WI38 (cell line): ENCODE measurements around the gene MYOM1.
"Not testable (repeated sequence)": the region's sequence is repeated elsewhere in the genome, so short reads cannot be mapped to it uniquely, and the experiment has no call there.

Source experiments
- H3K4me3 ChIP-seq: 2 replicates; pipeline ENCODE4 v1.5.1; 2011; ENCODE audit warnings: low read depth, mild to moderate bottlenecking, control low read depth, low read length
- CTCF ChIP-seq: IDR thresholded peaks from 2 replicates; pipeline ENCODE4 v1.5.1; 2012; ENCODE audit warnings: low read depth, mild to moderate bottlenecking, control low read depth, low read length

The MYOM1 gene

GRCh38 chr18:3209859-3210569, 9.8 kb downstream of the MYOM1 start:
- no peak for TF ChIP-seq CTCF
- H3K4me3 ChIP-seq: no peak overlapping the region

GRCh38 chr18:3207565-3207964, 12.2 kb downstream of the MYOM1 start:
- no peak overlapping the region for H3K4me3 ChIP-seq
- TF ChIP-seq CTCF: no peak

GRCh38 chr18:3205239-3205638, 14.5 kb downstream of the MYOM1 start:
- H3K4me3 ChIP-seq: no peak overlapping the region
- TF ChIP-seq CTCF: no peak

GRCh38 chr18:3199942-3200645, 19.7 kb downstream of the MYOM1 start:
- no peak overlapping the region for H3K4me3 ChIP-seq
- no peak for TF ChIP-seq CTCF

- H3K4me3 ChIP-seq: not testable (repeated sequence)
Observed at GRCh38 chr18:3198260-3198860, 21.4 kb downstream of the MYOM1 start.

GRCh38 chr18:3194947-3195612, 24.7 kb downstream of the MYOM1 start:
- TF ChIP-seq CTCF: no peak
- no peak overlapping the region for H3K4me3 ChIP-seq

- TF ChIP-seq CTCF: no peak
- H3K4me3 ChIP-seq: no peak overlapping the region
Observed at GRCh38 chr18:3193331-3193730, 26.4 kb downstream of the MYOM1 start.
